ENCODE measurements around the gene SAMD13.

- TF ChIP-seq, protein P1, sequence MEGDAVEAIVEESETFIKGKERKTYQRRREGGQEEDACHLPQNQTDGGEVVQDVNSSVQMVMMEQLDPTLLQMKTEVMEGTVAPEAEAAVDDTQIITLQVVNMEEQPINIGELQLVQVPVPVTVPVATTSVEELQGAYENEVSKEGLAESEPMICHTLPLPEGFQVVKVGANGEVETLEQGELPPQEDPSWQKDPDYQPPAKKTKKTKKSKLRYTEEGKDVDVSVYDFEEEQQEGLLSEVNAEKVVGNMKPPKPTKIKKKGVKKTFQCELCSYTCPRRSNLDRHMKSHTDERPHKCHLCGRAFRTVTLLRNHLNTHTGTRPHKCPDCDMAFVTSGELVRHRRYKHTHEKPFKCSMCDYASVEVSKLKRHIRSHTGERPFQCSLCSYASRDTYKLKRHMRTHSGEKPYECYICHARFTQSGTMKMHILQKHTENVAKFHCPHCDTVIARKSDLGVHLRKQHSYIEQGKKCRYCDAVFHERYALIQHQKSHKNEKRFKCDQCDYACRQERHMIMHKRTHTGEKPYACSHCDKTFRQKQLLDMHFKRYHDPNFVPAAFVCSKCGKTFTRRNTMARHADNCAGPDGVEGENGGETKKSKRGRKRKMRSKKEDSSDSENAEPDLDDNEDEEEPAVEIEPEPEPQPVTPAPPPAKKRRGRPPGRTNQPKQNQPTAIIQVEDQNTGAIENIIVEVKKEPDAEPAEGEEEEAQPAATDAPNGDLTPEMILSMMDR (IDR thresholded peaks at IDR 0.05): no peak
- TF ChIP-seq POLR2A (IDR thresholded peaks at IDR 0.05) (no peak), EP300 (IDR thresholded peaks at IDR 0.05) (no peak), POLR2AphosphoS5 (IDR thresholded peaks at IDR 0.05) (no peak)
Measured at GRCh38 chr1:84299536-84300170, 1.9 kb upstream of the SAMD13 start.

Data from upper lobe of left lung (tissue), 4 donors.